WERI-Rb-1 (cell line): ENCODE data around the gene DENND1A.

Experiments
- DNase-seq: peaks from one replicate; pipeline ENCODE4 v3.0.0-alpha.2; 2020
- H3K27ac ChIP-seq: fragments of 250-450 bp; sonication (Bioruptor Pico); 2 replicates; pipeline ENCODE4 v1.5.1; 2020; ENCODE audit warnings: mild to moderate bottlenecking, moderate library complexity
- H3K27me3 ChIP-seq: fragments of 250-450 bp; sonication (Bioruptor Pico); 2 replicates; pipeline ENCODE4 v1.5.1; 2021; ENCODE audit warnings: mild to moderate bottlenecking, low read depth, moderate library complexity; ENCODE audit not compliant: insufficient read depth, severe bottlenecking
- H3K36me3 ChIP-seq: fragments of 250-450 bp; sonication (Bioruptor Pico); 2 replicates; pipeline ENCODE4 v1.5.1; 2020; ENCODE audit warnings: mild to moderate bottlenecking, moderate library complexity
- H3K4me3 ChIP-seq: 2 replicates; pipeline ENCODE4 v1.5.1; 2011; ENCODE audit warnings: low read depth, mild to moderate bottlenecking, control low read depth, low read length
- H3K9me3 ChIP-seq: fragments of 250-450 bp; sonication (Bioruptor Pico); 2 replicates; pipeline ENCODE4 v1.5.1; 2021; ENCODE audit warnings: mild to moderate bottlenecking, moderate library complexity; ENCODE audit not compliant: severe bottlenecking
- TF ChIP-seq, protein P1 (sequence below): IDR thresholded peaks from 2 replicates; pipeline ENCODE4 v1.5.1; 2011; ENCODE audit warnings: low read depth, mild to moderate bottlenecking, control low read depth, inconsistent platforms, low read length

Gene DENND1A

GRCh38 chr9:123776708-123777537 lies 153.0 kb downstream of the DENND1A start:
- Histone ChIP-seq H3K27me3 (no peaks in the 10 kb centered on the region), H3K4me3 (no peak overlapping the region), H3K27ac (no peak overlapping the region), H3K36me3 (no peaks in the 10 kb centered on the region), H3K9me3 (no peaks in the 10 kb centered on the region)
- no peak for DNase-seq
- TF ChIP-seq, protein P1, sequence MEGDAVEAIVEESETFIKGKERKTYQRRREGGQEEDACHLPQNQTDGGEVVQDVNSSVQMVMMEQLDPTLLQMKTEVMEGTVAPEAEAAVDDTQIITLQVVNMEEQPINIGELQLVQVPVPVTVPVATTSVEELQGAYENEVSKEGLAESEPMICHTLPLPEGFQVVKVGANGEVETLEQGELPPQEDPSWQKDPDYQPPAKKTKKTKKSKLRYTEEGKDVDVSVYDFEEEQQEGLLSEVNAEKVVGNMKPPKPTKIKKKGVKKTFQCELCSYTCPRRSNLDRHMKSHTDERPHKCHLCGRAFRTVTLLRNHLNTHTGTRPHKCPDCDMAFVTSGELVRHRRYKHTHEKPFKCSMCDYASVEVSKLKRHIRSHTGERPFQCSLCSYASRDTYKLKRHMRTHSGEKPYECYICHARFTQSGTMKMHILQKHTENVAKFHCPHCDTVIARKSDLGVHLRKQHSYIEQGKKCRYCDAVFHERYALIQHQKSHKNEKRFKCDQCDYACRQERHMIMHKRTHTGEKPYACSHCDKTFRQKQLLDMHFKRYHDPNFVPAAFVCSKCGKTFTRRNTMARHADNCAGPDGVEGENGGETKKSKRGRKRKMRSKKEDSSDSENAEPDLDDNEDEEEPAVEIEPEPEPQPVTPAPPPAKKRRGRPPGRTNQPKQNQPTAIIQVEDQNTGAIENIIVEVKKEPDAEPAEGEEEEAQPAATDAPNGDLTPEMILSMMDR = no peak

DNA sequence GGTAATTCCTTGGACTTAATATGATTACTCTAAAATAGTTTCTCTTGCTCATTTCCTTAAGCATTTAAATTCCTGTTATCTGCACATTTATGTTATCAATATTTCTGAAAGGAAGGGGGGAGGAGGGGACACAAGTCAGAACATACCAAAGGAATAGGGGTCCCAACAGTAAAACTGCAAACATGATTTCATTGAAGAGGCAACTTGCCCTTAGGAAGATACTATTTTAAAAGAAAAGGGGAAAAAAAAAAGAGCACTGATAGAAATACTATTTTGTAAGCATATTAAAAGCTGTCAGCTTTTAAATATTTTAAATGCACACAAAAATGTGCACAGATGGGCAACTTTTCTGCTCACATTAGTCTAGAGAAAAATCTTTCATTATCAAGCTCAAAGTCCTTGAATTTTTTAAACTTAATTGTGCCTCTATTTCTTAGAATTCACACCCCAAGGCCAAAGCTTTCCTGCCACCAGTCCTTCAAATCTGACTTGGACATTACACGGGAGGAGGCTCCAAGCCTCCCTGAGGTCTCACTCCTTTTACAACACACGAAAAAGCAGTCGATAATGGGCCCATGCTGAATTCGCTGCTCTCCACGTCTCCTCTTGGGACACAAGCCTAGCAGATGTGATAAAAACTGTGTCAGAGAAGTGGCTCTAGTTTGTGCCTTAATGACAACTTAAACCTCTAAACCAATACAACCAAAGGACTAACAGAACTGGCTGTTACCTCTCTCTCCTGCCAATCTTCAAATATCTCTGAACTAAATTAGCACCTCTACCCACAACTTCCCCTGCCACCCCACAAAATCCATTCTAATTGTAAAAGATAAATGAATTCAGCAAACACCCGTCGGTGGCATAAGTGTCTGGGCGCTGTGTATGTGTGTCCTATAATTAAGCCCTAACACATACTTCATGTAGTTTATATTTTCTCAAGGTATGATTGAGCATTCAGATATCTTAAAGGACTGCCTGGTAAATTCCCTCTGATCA lies 154.3 kb downstream of the DENND1A start:
- H3K36me3 ChIP-seq = no peaks in the 10 kb centered on the region
- H3K9me3 ChIP-seq = no peaks in the 10 kb centered on the region
- H3K4me3 ChIP-seq = no peak overlapping the region
- H3K27me3 ChIP-seq = no peaks in the 10 kb centered on the region
- DNase-seq = no peak
- TF ChIP-seq, protein P1 = no peak
- no peak overlapping the region for H3K27ac ChIP-seq

- TF ChIP-seq, protein P1 = no peak
- H3K36me3 ChIP-seq = no peaks in the 10 kb centered on the region
- no peak overlapping the region for H3K27ac ChIP-seq
- no peaks in the 10 kb centered on the region for H3K27me3 ChIP-seq
- DNase-seq = no peak
- H3K9me3 ChIP-seq = no peaks in the 10 kb centered on the region
- H3K4me3 ChIP-seq = no peak overlapping the region
Measured at GRCh38 chr9:123773783-123774182, 156.1 kb downstream of the DENND1A start.

DNA sequence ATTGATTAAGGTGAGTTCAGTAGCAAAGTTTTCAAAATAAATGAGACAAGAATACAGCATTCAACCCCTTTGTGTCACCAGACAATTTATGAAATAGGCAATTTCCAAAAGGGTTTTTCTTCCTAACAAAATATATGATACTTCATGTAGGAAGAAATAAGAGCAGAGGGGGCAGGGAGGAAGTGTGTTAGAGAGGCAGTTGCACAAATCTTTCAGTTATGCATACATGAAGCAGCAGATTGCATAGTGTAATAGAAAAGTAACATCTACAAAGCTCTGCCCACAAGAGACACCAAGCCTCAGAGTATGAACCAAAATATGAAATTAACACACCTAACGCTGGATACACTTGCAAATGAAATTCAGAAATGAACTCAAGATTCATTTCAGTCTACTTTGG lies 157.0 kb downstream of the DENND1A start:
- TF ChIP-seq, protein P1 = no peak
- Histone ChIP-seq H3K9me3 (no peaks in the 10 kb centered on the region), H3K27ac (no peak overlapping the region), H3K27me3 (no peaks in the 10 kb centered on the region), H3K4me3 (no peak overlapping the region), H3K36me3 (no peaks in the 10 kb centered on the region)
- DNase-seq = no peak

DNA sequence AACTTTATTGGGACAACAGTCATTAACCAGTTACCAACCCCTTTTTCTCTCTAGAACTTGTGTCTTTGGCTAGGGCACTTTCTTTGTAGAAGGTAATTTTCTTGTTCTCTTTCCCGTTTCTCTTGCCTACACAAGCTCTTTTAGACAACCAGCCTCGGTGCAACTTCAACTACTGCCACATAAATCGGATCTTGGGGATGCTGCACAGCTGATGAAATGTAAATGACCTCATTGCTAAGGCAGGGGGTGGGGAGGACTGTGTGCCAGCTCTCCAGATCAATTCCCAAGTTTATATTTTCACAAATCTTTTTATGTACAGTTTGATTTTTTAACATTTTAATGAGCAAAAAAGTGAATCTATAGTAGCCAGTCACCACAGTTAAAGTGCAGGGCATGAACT lies 157.6 kb downstream of the DENND1A start:
- Histone ChIP-seq H3K36me3 (no peaks in the 10 kb centered on the region), H3K9me3 (no peaks in the 10 kb centered on the region), H3K27me3 (no peaks in the 10 kb centered on the region), H3K4me3 (no peak overlapping the region), H3K27ac (no peak overlapping the region)
- TF ChIP-seq, protein P1 = no peak
- DNase-seq = no peak
